HEK293 (cell line): ENCODE measurements around the gene OXSM.
A peak's percentile ranks its signal among the peaks of the same experiment; 100 is the strongest.

ENCODE experiments used
- ATF2 ChIP-seq: fragments of 450-650 bp; formaldehyde crosslinking; IDR thresholded peaks from 2 replicates; pipeline ENCODE4 v1.5.1; 2016; ENCODE audit warnings: missing biosample characterization, missing genetic modification characterization, low read depth
- EGR2 ChIP-seq: fragments of 450-650 bp; formaldehyde crosslinking; IDR thresholded peaks from 2 replicates; pipeline ENCODE4 v1.5.1; 2016; ENCODE audit warnings: low read depth, missing biosample characterization, missing genetic modification characterization
- GFI1B ChIP-seq: fragments of 450-650 bp; formaldehyde crosslinking; IDR thresholded peaks from 2 replicates; pipeline ENCODE4 v1.5.1; 2016; ENCODE audit warnings: missing biosample characterization, missing genetic modification characterization
- GLIS2 ChIP-seq: fragments of 450-650 bp; formaldehyde crosslinking; IDR thresholded peaks from 2 replicates; pipeline ENCODE4 v1.5.1; 2016; ENCODE audit warnings: missing biosample characterization, missing genetic modification characterization
- OVOL3 ChIP-seq: fragments of 450-650 bp; formaldehyde crosslinking; IDR thresholded peaks from 2 replicates; pipeline ENCODE4 v1.5.1; 2016; ENCODE audit warnings: missing biosample characterization, missing genetic modification characterization
- PATZ1 ChIP-seq: fragments of 450-650 bp; formaldehyde crosslinking; IDR thresholded peaks from 2 replicates; pipeline ENCODE4 v1.5.1; 2016; ENCODE audit warnings: missing biosample characterization, missing genetic modification characterization
- SCRT2 ChIP-seq: fragments of 450-650 bp; formaldehyde crosslinking; IDR thresholded peaks from 2 replicates; pipeline ENCODE4 v1.5.1; 2016; ENCODE audit warnings: missing biosample characterization, missing genetic modification characterization
- ZBTB48 ChIP-seq: fragments of 450-650 bp; formaldehyde crosslinking; IDR thresholded peaks from 2 replicates; pipeline ENCODE4 v1.5.1; 2016; ENCODE audit warnings: missing biosample characterization, missing genetic modification characterization
- ZFHX2 ChIP-seq: fragments of 450-650 bp; formaldehyde crosslinking; conservative IDR thresholded peaks from 2 replicates; pipeline ENCODE4 v1.5.1; 2016; ENCODE audit warnings: missing biosample characterization, missing genetic modification characterization
- ZFP3 ChIP-seq: fragments of 450-650 bp; formaldehyde crosslinking; IDR thresholded peaks from 2 replicates; pipeline ENCODE4 v1.5.1; 2016; ENCODE audit warnings: low read depth, missing biosample characterization, missing genetic modification characterization
- ZFP37 ChIP-seq: fragments of 450-650 bp; formaldehyde crosslinking; IDR thresholded peaks from 2 replicates; pipeline ENCODE4 v1.5.1; 2016; ENCODE audit warnings: missing biosample characterization, missing genetic modification characterization
- ZNF10 ChIP-seq: fragments of 450-650 bp; formaldehyde crosslinking; IDR thresholded peaks from 2 replicates; pipeline ENCODE4 v1.5.1; 2017; ENCODE audit warnings: missing biosample characterization, missing genetic modification characterization
- ZNF24 ChIP-seq: fragments of 450-650 bp; formaldehyde crosslinking; IDR thresholded peaks from 2 replicates; pipeline ENCODE4 v1.5.1; 2016; ENCODE audit warnings: missing biosample characterization, missing genetic modification characterization
- ZNF335 ChIP-seq: fragments of 450-650 bp; formaldehyde crosslinking; conservative IDR thresholded peaks from 2 replicates; pipeline ENCODE4 v1.5.1; 2016; ENCODE audit warnings: missing biosample characterization, missing genetic modification characterization
- ZNF350 ChIP-seq: fragments of 450-650 bp; formaldehyde crosslinking; IDR thresholded peaks from 2 replicates; pipeline ENCODE4 v1.5.0; 2017; ENCODE audit warnings: missing biosample characterization, mild to moderate bottlenecking, missing genetic modification characterization
- ZNF426 ChIP-seq: fragments of 450-650 bp; formaldehyde crosslinking; IDR thresholded peaks from 2 replicates; pipeline ENCODE4 v1.5.1; 2017; ENCODE audit warnings: missing biosample characterization, missing genetic modification characterization, mild to moderate bottlenecking, inconsistent platforms, moderate library complexity
- ZNF518A ChIP-seq: fragments of 450-650 bp; formaldehyde crosslinking; conservative IDR thresholded peaks from 2 replicates; pipeline ENCODE4 v1.5.1; 2016; ENCODE audit warnings: low read depth, missing biosample characterization, missing genetic modification characterization
- ZNF530 ChIP-seq: fragments of 450-650 bp; formaldehyde crosslinking; IDR thresholded peaks from 2 replicates; pipeline ENCODE4 v1.5.1; 2016; ENCODE audit warnings: low read depth, missing biosample characterization, missing genetic modification characterization
- ZNF544 ChIP-seq: fragments of 450-650 bp; formaldehyde crosslinking; IDR thresholded peaks from 2 replicates; pipeline ENCODE4 v1.5.0; 2017; ENCODE audit warnings: missing biosample characterization, missing genetic modification characterization
- ZNF558 ChIP-seq: fragments of 450-650 bp; formaldehyde crosslinking; IDR thresholded peaks from 2 replicates; pipeline ENCODE4 v1.5.1; 2016; ENCODE audit warnings: missing biosample characterization, missing genetic modification characterization
- ZNF561 ChIP-seq: fragments of 450-650 bp; IDR thresholded peaks from 2 replicates; pipeline ENCODE4 v1.5.1; 2018; ENCODE audit warnings: missing biosample characterization, missing genetic modification characterization, borderline replicate concordance
- ZNF580 ChIP-seq: fragments of 450-650 bp; formaldehyde crosslinking; IDR thresholded peaks from 2 replicates; pipeline ENCODE4 v1.5.1; 2016; ENCODE audit warnings: missing biosample characterization, missing genetic modification characterization
- ZNF629 ChIP-seq: fragments of 450-650 bp; formaldehyde crosslinking; IDR thresholded peaks from 2 replicates; pipeline ENCODE4 v1.5.1; 2017; ENCODE audit warnings: missing biosample characterization, missing genetic modification characterization
- ZNF670 ChIP-seq: fragments of 450-650 bp; formaldehyde crosslinking; IDR thresholded peaks from 2 replicates; pipeline ENCODE4 v1.5.1; 2016; ENCODE audit warnings: missing biosample characterization, missing genetic modification characterization, low read depth
- ZNF677 ChIP-seq: fragments of 450-650 bp; IDR thresholded peaks from 2 replicates; pipeline ENCODE4 v1.5.0; 2018; ENCODE audit warnings: missing biosample characterization, mild to moderate bottlenecking, missing genetic modification characterization, moderate library complexity
- ZNF692 ChIP-seq: fragments of 450-650 bp; formaldehyde crosslinking; IDR thresholded peaks from 2 replicates; pipeline ENCODE4 v1.5.1; 2016; ENCODE audit warnings: missing biosample characterization, missing genetic modification characterization
- ZNF776 ChIP-seq: fragments of 450-650 bp; formaldehyde crosslinking; IDR thresholded peaks from 2 replicates; pipeline ENCODE4 v1.5.0; 2017; ENCODE audit warnings: missing biosample characterization, missing genetic modification characterization, borderline replicate concordance
- ZNF785 ChIP-seq: fragments of 450-650 bp; formaldehyde crosslinking; IDR thresholded peaks from 2 replicates; pipeline ENCODE4 v1.5.1; 2016; ENCODE audit warnings: missing biosample characterization, missing genetic modification characterization
- ZNF843 ChIP-seq: fragments of 450-650 bp; formaldehyde crosslinking; IDR thresholded peaks from 2 replicates; pipeline ENCODE4 v1.5.1; 2016; ENCODE audit warnings: missing biosample characterization, missing genetic modification characterization
- ZXDB ChIP-seq: fragments of 450-650 bp; formaldehyde crosslinking; IDR thresholded peaks from 2 replicates; pipeline ENCODE4 v1.5.1; 2016; ENCODE audit warnings: missing biosample characterization, missing genetic modification characterization

The OXSM gene

GRCh38 chr3:25789596-25790556 is at the start of gene OXSM (continued):
- TF ChIP-seq ZNF24 (tag by site-specific recombination) (no peak), GFI1B (tag by site-specific recombination) (no peak), ZNF670 (tag by site-specific recombination) (no peak), ZNF629 (tag by site-specific recombination) (peak; percentile 89), ZNF785 (tag by site-specific recombination) (no peak), ZNF426 (tag by site-specific recombination) (no peak), ZNF677 (tag by site-specific recombination) (no peak), ZNF561 (tag by site-specific recombination) (no peak), OVOL3 (tag by site-specific recombination) (no peak), ZFP37 (tag by site-specific recombination) (0 out of 2 replicates have a peak, but pooled peaks have one; percentile 41), ZNF335 (peak; percentile 83), ZFHX2 (peak; percentile 76), ZNF692 (no peak), ZNF530 (tag by site-specific recombination) (no peak), ZNF518A (tag by site-specific recombination) (no peak), ZNF544 (tag by site-specific recombination) (no peak), GLIS2 (tag by site-specific recombination) (peak; percentile 43; the same call in 1 of the 2 replicates), ZNF558 (no peak), ZNF776 (tag by site-specific recombination) (no peak), ZXDB (tag by site-specific recombination) (peak; percentile 93), ZBTB48 (peak; percentile 78), SCRT2 (0 out of 2 replicates have a peak, but pooled peaks have one; percentile 37), ZNF843 (tag by site-specific recombination) (no peak), ZNF10 (tag by site-specific recombination) (no peak), ATF2 (tag by site-specific recombination) (no peak), PATZ1 (tag by site-specific recombination) (peak; percentile 52; the same call in 1 of the 2 replicates), ZNF580 (tag by site-specific recombination) (0 out of 2 replicates have a peak, but pooled peaks have one; percentile 10), ZFP3 (no peak), ZNF350 (tag by site-specific recombination) (no peak), EGR2 (tag by site-specific recombination) (peak; percentile 69)
